Mesenchymal stem cell (in vitro differentiated cells and primary cell): ENCODE data around the gene NOC3L.

ENCODE experiments used
- DNase-seq: peaks from one replicate; pipeline ENCODE4 v3.0.0-alpha.2; 2013
- H2AFZ ChIP-seq: one replicate; pipeline ENCODE4 v1.6.1; 2013; ENCODE audit warnings: low read depth, mild to moderate bottlenecking, control low read depth, inconsistent platforms, low read length, moderate library complexity
- H2AK5ac ChIP-seq: 2 replicates; pipeline ENCODE4 v1.6.1; 2013; ENCODE audit warnings: low read length, moderate library complexity, mild to moderate bottlenecking, inconsistent platforms; ENCODE audit not compliant: severe bottlenecking
- H2BK120ac ChIP-seq: one replicate; pipeline ENCODE4 v1.6.1; 2013; ENCODE audit warnings: low read depth, mild to moderate bottlenecking, inconsistent platforms, low read length, moderate library complexity
- H2BK12ac ChIP-seq, 2 experiments: one replicate each; pipeline ENCODE4 v1.6.1; 2013; ENCODE audit warnings: inconsistent platforms in 2 of 2, low read length in 2 of 2, mild to moderate bottlenecking in 2 of 2, moderate library complexity in 2 of 2, control low read depth in 1 of 2
- H2BK15ac ChIP-seq: one replicate; pipeline ENCODE4 v1.6.1; 2013; ENCODE audit warnings: mild to moderate bottlenecking, low read depth, inconsistent platforms; ENCODE audit not compliant: poor library complexity, severe bottlenecking
- H2BK5ac ChIP-seq: 2 replicates; pipeline ENCODE4 v1.6.1; 2013; ENCODE audit warnings: low read depth, mild to moderate bottlenecking, low read length, control low read depth, inconsistent platforms; ENCODE audit not compliant: poor library complexity, severe bottlenecking
- H3K14ac ChIP-seq, 2 experiments: one replicate each; pipeline ENCODE4 v1.6.1; 2013; ENCODE audit warnings: inconsistent platforms in 2 of 2, low read length in 2 of 2, control low read depth in 1 of 2, mild to moderate bottlenecking in 1 of 2, moderate library complexity in 1 of 2
- H3K18ac ChIP-seq, 2 experiments: one replicate each; pipeline ENCODE4 v1.6.1; 2013; ENCODE audit warnings: inconsistent platforms in 2 of 2, low read length in 2 of 2, control low read depth in 1 of 2, low read depth in 1 of 2, mild to moderate bottlenecking in 1 of 2
- H3K23ac ChIP-seq, 2 experiments: one replicate each; pipeline ENCODE4 v1.6.1; 2013; ENCODE audit warnings: inconsistent platforms in 2 of 2, low read length in 2 of 2, mild to moderate bottlenecking in 2 of 2, moderate library complexity in 2 of 2, control low read depth in 1 of 2
- H3K27ac ChIP-seq: 2 replicates; pipeline ENCODE4 v1.5.1; 2013; ENCODE audit warnings: mild to moderate bottlenecking, moderate library complexity, low read length, control low read depth, inconsistent platforms; ENCODE audit not compliant: poor library complexity, severe bottlenecking
- H3K27me3 ChIP-seq, 2 experiments: 2 replicates each; pipeline versions ENCODE4 v1.6.1 to v1.7.0; 2013; ENCODE audit warnings: low read length in 2 of 2, mild to moderate bottlenecking in 2 of 2, moderate library complexity in 2 of 2, control low read depth in 1 of 2, inconsistent platforms in 1 of 2; ENCODE audit not compliant: control insufficient read depth in 1 of 2, insufficient read depth in 1 of 2
- H3K36me3 ChIP-seq, 2 experiments: 2 replicates each; pipeline versions ENCODE4 v1.6.1 to v1.7.0; 2013; ENCODE audit warnings: low read length in 2 of 2, control low read depth in 1 of 2, inconsistent platforms in 1 of 2, low read depth in 1 of 2, mild to moderate bottlenecking in 1 of 2; ENCODE audit not compliant: insufficient read depth in 2 of 2, control insufficient read depth in 1 of 2
- H3K4ac ChIP-seq, 2 experiments: one replicate each; pipeline ENCODE4 v1.6.1; 2013; ENCODE audit warnings: inconsistent platforms in 2 of 2, low read length in 2 of 2, mild to moderate bottlenecking in 2 of 2, moderate library complexity in 2 of 2, control low read depth in 1 of 2, low read depth in 1 of 2
- H3K4me1 ChIP-seq: 2 replicates; pipeline ENCODE4 v1.6.1; 2013; ENCODE audit warnings: low read depth, low read length, control low read depth; ENCODE audit not compliant: control insufficient read depth, insufficient read depth
- H3K4me2 ChIP-seq: 2 replicates; pipeline ENCODE4 v1.6.1; 2013; ENCODE audit warnings: low read length, mild to moderate bottlenecking, inconsistent platforms; ENCODE audit not compliant: poor library complexity, severe bottlenecking
- H3K4me3 ChIP-seq, 2 experiments: 2 replicates each; pipeline versions ENCODE4 v1.5.1 to v1.7.0; 2013; ENCODE audit warnings: low read length in 2 of 2, mild to moderate bottlenecking in 2 of 2, control low read depth in 1 of 2, low read depth in 1 of 2; ENCODE audit not compliant: insufficient read depth in 1 of 2
- H3K79me1 ChIP-seq: replicated peaks from 2 replicates; pipeline ENCODE4 v1.6.1; 2013; ENCODE audit warnings: mild to moderate bottlenecking, control low read depth, low read length, inconsistent platforms; ENCODE audit not compliant: poor library complexity, severe bottlenecking
- H3K9ac ChIP-seq: 2 replicates; pipeline ENCODE4 v1.7.0; 2013; ENCODE audit warnings: mild to moderate bottlenecking, low read length, moderate library complexity
- H3K9me3 ChIP-seq: 2 replicates; pipeline ENCODE4 v1.7.0; 2013; ENCODE audit warnings: mild to moderate bottlenecking, low read length; ENCODE audit not compliant: control insufficient read depth
- H4K8ac ChIP-seq: one replicate; pipeline ENCODE4 v1.6.1; 2013; ENCODE audit warnings: inconsistent platforms, mild to moderate bottlenecking, low read length, moderate library complexity
- H4K91ac ChIP-seq: one replicate; pipeline ENCODE4 v1.6.1; 2013; ENCODE audit warnings: mild to moderate bottlenecking, low read length, inconsistent platforms
- WGBS: methylation state at CpG from one replicate; pipeline ENCODE4 v1.1.7; 2013; ENCODE audit warnings: mixed read lengths; 5-methylcytosine and 5-hydroxymethylcytosine counted together

NOC3L gene

GRCh38 chr10:94308866-94309265, 53.9 kb downstream of the NOC3L start:
- Histone ChIP-seq H2BK120ac (no peak overlapping the region), H3K9me3 (no peaks in the 10 kb centered on the region), H3K4me3 (no peak overlapping the region), H2AFZ (no peak overlapping the region), H3K27ac (peak overlapping the region; percentile 15), H3K27me3 (no peaks in the 10 kb centered on the region), H2BK15ac (no peak overlapping the region), H2BK12ac (no peak overlapping the region), H4K91ac (no peak overlapping the region), H3K14ac (no peak overlapping the region), H2BK5ac (no peak overlapping the region), H3K4me2 (no peak overlapping the region), H4K8ac (no peak overlapping the region), H3K36me3 (peaks cover 0 to 2% of the 10 kb centered on the region in 2 experiments), H3K23ac (no peak overlapping the region), H3K18ac (no peak overlapping the region), H3K4me1 (peaks cover 5% of the 10 kb centered on the region), H3K9ac (no peak overlapping the region), H3K79me1 (no peaks in the 10 kb centered on the region), H3K4ac (no peak overlapping the region), H2AK5ac (no peak overlapping the region)
- no peak for DNase-seq
- 87% methylated on average over 2 of the region's 3 CpGs for WGBS

- WGBS: 83% methylated on average over 5 of the region's 5 CpGs
- Histone ChIP-seq H2BK5ac (no peak overlapping the region), H3K4me1 (peaks cover 5% of the 10 kb centered on the region), H3K4me3 (no peak overlapping the region), H3K36me3 (no peaks in the 10 kb centered on the region), H3K79me1 (no peaks in the 10 kb centered on the region), H3K4me2 (no peak overlapping the region), H4K8ac (no peak overlapping the region), H3K23ac (no peak overlapping the region), H2BK12ac (no peak overlapping the region), H3K18ac (no peak overlapping the region), H3K4ac (no peak overlapping the region), H4K91ac (no peak overlapping the region), H3K27me3 (no peaks in the 10 kb centered on the region), H2BK15ac (no peak overlapping the region), H2BK120ac (no peak overlapping the region), H3K9me3 (no peaks in the 10 kb centered on the region), H3K9ac (no peak overlapping the region), H2AK5ac (no peak overlapping the region), H3K14ac (no peak overlapping the region), H2AFZ (no peak overlapping the region), H3K27ac (no peak overlapping the region)
- no peak for DNase-seq
These were observed 55.6 kb downstream of the NOC3L start for GRCh38 chr10:94307046-94307615.

- Histone ChIP-seq H2AK5ac (no peak overlapping the region), H3K4ac (no peak overlapping the region), H2BK120ac (no peak overlapping the region), H4K8ac (no peak overlapping the region), H2BK12ac (no peak overlapping the region), H3K36me3 (no peaks in the 10 kb centered on the region), H3K18ac (no peak overlapping the region), H3K23ac (no peak overlapping the region), H2AFZ (no peak overlapping the region), H3K27me3 (no peaks in the 10 kb centered on the region), H3K4me2 (no peak overlapping the region), H3K27ac (no peak overlapping the region), H3K14ac (no peak overlapping the region), H2BK15ac (no peak overlapping the region), H3K4me3 (no peak overlapping the region), H3K9me3 (no peaks in the 10 kb centered on the region), H2BK5ac (no peak overlapping the region), H3K9ac (no peak overlapping the region), H3K4me1 (peaks cover 2% of the 10 kb centered on the region), H3K79me1 (no peaks in the 10 kb centered on the region), H4K91ac (no peak overlapping the region)
- no peak for DNase-seq
- WGBS: no CpG with 5 or more reads among the region's 1 CpG
These were observed 58.8 kb downstream of the NOC3L start for GRCh38 chr10:94303929-94304328.

GRCh38 chr10:94300042-94300441, 62.7 kb downstream of the NOC3L start:
- no peak overlapping the region for H3K4ac ChIP-seq
- H3K23ac ChIP-seq: no peak overlapping the region
- H3K9ac ChIP-seq: no peak overlapping the region
- peaks cover 2% of the 10 kb centered on the region for H3K4me1 ChIP-seq
- no peak overlapping the region for H2BK15ac ChIP-seq
- H2BK120ac ChIP-seq: no peak overlapping the region
- H4K8ac ChIP-seq: no peak overlapping the region
- H3K27me3 ChIP-seq: no peaks in the 10 kb centered on the region
- H2AK5ac ChIP-seq: no peak overlapping the region
- H2BK12ac ChIP-seq: no peak overlapping the region
- H3K9me3 ChIP-seq: no peaks in the 10 kb centered on the region
- no peak overlapping the region for H3K14ac ChIP-seq
- H3K4me3 ChIP-seq: no peak overlapping the region
- 100% methylated on average over 3 of the region's 3 CpGs for WGBS
- H3K4me2 ChIP-seq: no peak overlapping the region
- DNase-seq: no peak
- H3K18ac ChIP-seq: no peak overlapping the region
- H3K36me3 ChIP-seq: no peaks in the 10 kb centered on the region
- no peak overlapping the region for H2BK5ac ChIP-seq
- H2AFZ ChIP-seq: no peak overlapping the region
- no peaks in the 10 kb centered on the region for H3K79me1 ChIP-seq
- H3K27ac ChIP-seq: no peak overlapping the region
- H4K91ac ChIP-seq: no peak overlapping the region
